Cortex of kidney (tissue), 1 donor: ENCODE measurements around the gene RELL1.

ENCODE experiments used
- DNase-seq: peaks from one replicate; lab custom pipeline; 2025; lab: John Stamatoyannopoulos, UW

Gene RELL1

DNA sequence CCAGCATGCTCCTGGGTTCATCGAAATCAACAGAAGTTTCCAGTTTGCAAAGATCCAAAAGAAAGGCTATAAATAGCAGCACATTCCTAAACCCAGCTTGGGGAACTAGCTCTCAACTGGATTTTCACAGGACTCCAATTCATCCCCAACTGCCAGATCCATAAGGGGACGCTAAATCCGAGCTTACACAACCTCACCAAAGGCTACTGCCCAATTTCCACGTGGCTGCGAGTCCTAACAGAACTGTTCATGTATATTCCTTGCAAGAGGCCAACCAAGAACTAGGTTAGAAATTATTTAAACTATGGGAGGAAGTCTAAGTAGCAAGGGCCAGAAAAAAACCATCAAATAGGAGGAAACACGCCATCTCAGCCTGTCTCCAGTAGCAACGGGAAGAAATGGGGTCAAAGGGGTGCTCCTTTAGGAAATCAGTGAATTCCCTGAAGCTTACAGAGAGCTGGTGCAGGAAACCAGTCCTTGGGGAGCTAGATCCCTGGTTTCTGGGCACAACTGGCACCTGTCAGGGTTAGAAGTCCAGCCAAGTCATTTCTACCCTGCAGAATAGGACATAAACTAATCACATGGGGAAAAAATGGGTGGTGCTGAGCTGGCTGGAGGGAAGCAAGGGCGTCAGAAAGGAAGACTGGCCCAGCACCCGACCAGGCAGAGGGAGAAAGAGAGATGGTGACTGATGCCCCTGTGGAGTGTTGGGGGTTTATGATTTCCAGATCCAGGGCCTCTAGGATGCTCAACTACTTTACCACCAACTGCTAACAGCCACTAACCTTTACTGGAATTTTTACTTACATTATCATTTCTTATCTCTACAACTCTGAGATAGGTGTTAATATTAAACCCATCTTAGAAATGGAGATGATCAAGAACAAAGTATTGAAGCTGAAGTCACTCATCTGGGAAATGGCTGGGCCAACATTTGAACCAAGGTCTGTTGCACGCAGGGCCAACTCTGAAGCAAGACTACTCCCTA lies 20.5 kb downstream of the RELL1 start:
- DNase-seq: no peak

- no peak for DNase-seq
Measured at GRCh38 chr4:37664696-37665095, 21.5 kb downstream of the RELL1 start.

DNA sequence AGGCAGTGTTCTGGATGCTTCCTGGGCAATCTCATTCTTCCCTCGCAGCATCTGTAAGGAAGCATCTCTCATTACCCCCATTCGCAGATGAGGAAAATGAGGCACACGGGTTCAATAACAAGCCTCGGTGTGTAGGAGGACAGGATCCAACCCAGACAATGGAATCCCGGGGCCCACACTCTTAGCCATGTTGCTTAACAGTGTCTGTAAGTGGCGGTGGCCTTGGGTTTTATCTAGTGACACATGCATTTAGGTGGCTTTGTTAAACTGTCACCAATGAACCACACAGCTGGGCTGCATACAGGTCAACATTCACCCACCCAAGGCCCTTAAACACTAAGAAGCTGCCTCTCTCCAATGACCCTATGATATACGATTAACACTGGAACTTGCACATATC lies 22.6 kb downstream of the RELL1 start:
- DNase-seq: no peak

- no peak for DNase-seq
Measured at GRCh38 chr4:37662861-37663390, 23.2 kb downstream of the RELL1 start.

DNA sequence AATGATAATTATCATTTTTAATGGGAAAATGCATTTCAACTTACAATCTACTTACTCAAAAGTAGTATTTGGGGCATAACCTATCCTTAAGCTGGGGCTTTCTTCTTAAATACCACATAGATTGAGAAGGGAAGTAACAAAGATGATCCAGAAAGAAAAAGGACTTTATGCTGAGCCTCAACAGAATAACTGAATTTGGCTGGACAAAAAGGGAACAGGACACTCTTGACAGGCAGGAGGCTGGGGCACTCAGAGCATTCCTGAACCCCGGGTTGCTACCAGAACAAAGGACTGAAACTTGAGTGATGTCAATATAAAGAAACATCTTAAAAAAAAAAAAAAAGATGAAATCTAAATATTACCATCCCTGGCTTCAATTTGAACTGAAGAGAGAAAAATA lies 23.9 kb downstream of the RELL1 start:
- DNase-seq: no peak

- DNase-seq: no peak
Measured at GRCh38 chr4:37661772-37662171, 24.4 kb downstream of the RELL1 start.

GRCh38 chr4:37659696-37660095 lies 26.5 kb downstream of the RELL1 start:
- no peak for DNase-seq

- DNase-seq: no peak
Measured at GRCh38 chr4:37656649-37657048, 29.5 kb downstream of the RELL1 start.

DNA sequence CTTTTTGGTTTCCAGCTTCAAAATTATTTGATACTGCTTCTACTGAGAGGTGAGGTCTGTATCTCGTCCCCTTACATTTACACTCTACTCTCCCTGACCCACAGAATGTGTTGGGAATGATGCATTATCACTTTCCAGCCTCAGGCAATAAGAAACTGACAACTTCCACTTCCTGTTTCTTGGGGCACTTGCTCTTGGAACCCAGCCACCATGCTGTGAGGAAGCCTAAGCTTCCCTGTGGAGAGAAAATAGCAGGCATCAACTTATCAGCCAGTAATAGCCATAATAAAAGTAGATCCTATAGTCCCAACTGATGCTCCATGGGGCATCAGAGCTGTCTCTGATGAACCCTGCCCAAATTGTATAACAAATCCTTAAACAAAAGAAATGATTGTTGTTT lies 32.6 kb downstream of the RELL1 start:
- DNase-seq: no peak

GRCh38 chr4:37652747-37653527 lies 33.2 kb downstream of the RELL1 start:
- no peak for DNase-seq

GRCh38 chr4:37651781-37652377 lies 34.3 kb downstream of the RELL1 start:
- DNase-seq: no peak

GRCh38 chr4:37650481-37650880 lies 35.7 kb downstream of the RELL1 start:
- DNase-seq: no peak

DNA sequence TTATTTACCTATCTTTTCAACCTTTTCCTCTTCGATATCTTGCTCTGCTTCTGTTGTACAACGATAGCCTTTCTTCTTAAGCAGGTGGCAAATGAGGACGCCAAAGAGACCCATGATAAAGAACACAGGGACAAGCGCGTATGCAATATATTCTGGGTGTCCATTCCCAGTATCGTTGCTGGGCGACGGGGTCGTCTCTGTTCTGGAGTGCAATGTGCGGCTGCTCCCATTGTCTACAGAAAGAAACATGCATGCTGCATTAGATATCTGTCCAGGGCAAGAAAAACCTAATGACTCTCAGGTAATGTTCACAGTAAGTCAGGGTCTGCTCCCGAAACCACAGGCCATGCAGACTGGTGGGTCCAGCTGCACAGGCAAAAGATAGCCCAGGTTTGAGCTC lies 36.9 kb downstream of the RELL1 start:
- DNase-seq: no peak

DNA sequence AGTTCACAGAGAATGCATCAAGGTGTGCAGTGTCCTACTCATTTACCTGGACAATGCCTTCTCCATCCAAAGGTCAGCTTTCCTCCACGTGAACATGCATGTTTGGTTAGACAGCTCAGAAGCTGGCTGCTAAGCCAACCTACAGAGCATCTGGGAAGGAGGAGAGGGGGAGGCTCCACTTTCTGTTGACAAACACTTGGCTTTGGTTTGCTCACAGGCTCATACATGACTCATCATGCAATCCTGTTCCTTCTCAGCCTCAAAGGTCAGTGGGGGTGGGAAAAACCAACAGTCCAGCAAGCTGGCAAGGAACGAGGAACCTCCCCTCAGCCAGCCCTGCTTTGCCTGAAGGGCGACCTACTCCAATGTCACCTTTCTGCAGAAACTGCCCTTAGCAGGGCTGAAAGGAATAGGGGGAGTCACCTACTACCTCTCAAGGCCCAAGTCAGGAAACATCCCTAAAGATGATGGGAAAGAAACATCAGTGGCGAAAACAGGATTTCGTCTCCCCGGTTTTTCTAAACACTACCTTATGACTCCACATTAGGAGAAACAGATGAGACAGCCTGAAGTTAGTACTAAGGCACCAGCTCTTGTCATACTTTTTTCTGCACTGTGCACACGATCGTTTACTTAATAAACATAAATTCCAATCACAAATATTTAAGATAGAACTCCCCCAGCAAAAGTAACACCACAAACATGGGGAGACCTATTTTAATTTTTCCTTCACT lies 37.9 kb downstream of the RELL1 start:
- no peak for DNase-seq

DNA sequence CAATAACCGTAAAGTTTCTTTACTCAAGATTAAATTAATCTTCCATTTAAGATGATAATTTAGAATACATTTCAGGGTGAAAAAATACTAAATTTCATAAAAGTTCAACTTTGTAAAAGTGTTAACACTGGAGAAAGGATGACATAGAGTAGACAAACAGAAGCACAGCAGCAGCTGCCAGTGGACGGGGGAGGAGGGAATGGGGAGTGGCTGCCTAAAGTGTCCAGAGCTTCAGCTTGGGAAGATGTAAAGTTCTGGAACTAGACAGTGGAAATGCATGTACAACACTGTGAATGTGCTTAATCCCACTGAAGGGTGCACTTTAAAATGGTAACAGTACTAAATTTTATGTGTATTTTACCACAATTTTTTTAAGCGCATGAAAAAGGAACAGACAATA lies 39.9 kb downstream of the RELL1 start:
- no peak for DNase-seq

DNA sequence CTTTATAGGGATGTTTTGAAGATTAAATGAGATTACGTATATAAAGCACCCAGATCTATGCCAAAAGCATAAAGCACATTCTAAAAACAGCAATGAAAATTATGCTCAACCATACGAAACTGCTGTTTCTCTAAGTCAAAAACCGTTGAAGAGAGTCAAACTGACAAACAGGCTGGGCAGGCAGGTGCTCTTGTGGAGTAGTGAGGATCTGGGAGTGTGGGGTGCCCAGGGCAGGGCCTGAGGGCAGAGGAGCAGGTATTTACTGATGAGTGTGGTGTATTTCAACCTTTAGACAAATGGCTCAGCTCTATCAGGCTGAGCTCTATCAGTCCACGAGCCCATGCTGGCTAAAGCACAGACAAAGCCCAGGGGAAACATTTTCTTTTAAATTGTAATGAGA lies 40.4 kb downstream of the RELL1 start:
- DNase-seq: no peak

DNA sequence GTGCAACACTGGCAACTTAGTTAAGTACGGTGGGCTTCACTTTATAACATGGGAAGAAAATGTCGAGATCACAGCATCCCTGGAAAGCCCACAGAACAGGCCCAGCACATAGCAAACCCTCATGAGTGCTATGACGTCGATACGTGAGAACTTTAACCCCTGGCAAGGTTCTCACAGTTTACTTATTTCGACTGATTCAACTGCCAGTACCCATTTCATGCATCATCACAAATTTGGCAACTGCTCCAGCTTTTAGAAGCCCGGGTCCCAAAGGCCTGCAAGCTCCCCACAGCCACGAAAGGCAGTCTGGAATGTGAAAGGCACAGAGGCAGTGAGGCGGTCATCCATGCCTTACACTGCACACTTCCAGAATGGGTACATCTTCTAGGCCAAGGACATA lies 41.2 kb downstream of the RELL1 start:
- DNase-seq: no peak

GRCh38 chr4:37641886-37642849 lies 44.0 kb downstream of the RELL1 start:
- DNase-seq: no peak

- no peak for DNase-seq
Measured at GRCh38 chr4:37641352-37641751, 44.8 kb downstream of the RELL1 start.

DNA sequence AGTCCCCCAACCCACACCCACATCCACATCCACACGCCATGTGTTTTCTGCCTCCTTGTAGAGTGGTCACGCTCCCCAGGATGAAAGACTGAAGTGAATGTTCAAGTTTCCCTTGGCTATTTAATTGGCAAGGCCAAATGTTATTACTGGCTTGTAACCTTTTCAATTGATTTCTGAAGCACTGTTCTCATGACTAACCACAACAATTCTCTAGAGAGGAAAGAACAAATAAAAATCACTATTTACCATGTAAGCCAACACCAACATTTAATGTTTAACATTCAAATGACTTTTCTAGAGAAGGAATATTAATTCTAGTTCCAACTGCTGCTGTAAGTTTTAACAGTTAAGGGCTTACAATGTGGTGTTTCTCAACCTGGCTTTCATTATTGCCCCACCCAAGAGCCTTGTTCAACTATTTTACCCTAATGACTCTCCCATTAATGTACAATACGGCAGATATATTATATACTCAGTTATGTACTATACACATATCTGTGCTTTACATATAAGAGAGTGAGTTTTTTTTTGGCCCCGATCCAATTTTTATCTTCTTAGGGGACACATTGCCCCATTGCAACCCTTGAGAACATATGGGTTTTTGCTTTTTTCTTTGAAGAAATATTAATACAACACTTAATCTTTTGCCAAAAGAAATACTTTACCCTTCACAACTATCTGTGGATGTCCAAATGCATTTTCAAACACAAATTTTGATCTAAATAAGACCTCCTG lies 46.5 kb downstream of the RELL1 start:
- DNase-seq: no peak
